Astrocyte of the spinal cord (primary cell): ENCODE data around the gene FN3KRP.

Experiments
- DNase-seq: peaks from one replicate; pipeline ENCODE4 v3.0.0; 2011; ENCODE audit warnings: low read depth, low spot score
- H3K4me3 ChIP-seq: 2 replicates; pipeline ENCODE4 v1.5.1; 2011; ENCODE audit warnings: low read depth, mild to moderate bottlenecking, low read length, moderate library complexity
- CTCF ChIP-seq: IDR thresholded peaks from 2 replicates; pipeline ENCODE4 v1.5.1; 2012; ENCODE audit warnings: low read depth, mild to moderate bottlenecking, low read length, inconsistent platforms
- in situ Hi-C: cut with HindIII; loops from 2 replicates; pipeline ENCODE4 v1.10.0; 2017; ENCODE audit warnings: low sequenced_read_pairs

The FN3KRP gene

DNA sequence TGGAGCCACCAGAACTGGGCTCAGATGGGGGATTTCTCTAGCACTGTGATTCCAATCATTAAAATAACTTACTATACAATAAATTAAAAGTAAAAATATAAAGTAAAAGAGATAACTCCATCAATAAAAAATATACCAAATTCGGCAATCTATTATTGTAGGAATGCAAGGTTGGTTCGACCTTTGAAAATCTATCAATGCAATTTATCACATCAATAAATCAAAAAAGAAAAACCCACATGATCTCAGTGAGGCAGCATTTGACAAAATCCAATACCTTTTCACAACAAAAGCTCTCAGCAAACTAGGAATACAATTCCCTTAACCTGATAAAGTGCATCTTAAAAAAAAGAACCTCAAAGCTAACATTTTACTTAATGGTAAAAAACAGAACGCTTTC is 35.0 kb upstream of the FN3KRP start:
- DNase-seq = no peak
- in situ Hi-C loops = no loop called here
- H3K4me3 ChIP-seq = no peak overlapping the region
- no peak for TF ChIP-seq CTCF

GRCh38 chr17:82683534-82683933 is 33.0 kb upstream of the FN3KRP start:
- in situ Hi-C loops = no loop called here
- TF ChIP-seq CTCF = no peak
- no peak for DNase-seq
- H3K4me3 ChIP-seq = no peak overlapping the region

GRCh38 chr17:82684228-82684841 is 32.2 kb upstream of the FN3KRP start:
- no peak for DNase-seq
- no peak for TF ChIP-seq CTCF
- no peak overlapping the region for H3K4me3 ChIP-seq
- in situ Hi-C loops = no loop called here

- in situ Hi-C loops = no loop called here
- no peak for TF ChIP-seq CTCF
- H3K4me3 ChIP-seq = no peak overlapping the region
- DNase-seq = no peak
These were observed 31.2 kb upstream of the FN3KRP start for GRCh38 chr17:82685291-82685690.

GRCh38 chr17:82686366-82687324 is 29.9 kb upstream of the FN3KRP start:
- no peak overlapping the region for H3K4me3 ChIP-seq
- in situ Hi-C loops = no loop called here
- TF ChIP-seq CTCF = no peak
- DNase-seq = no peak

- no peak for TF ChIP-seq CTCF
- DNase-seq = no peak
- no peak overlapping the region for H3K4me3 ChIP-seq
- in situ Hi-C loops = no loop called here
These were observed 29.1 kb upstream of the FN3KRP start for GRCh38 chr17:82687375-82687861.
